ENCODE data around the gene SLC24A3.

The SLC24A3 gene

GRCh38 chr20:19462491-19462890 is 250.0 kb downstream of the SLC24A3 start:
- no peak for DNase-seq (ENCODE audit: low spot score)

GRCh38 chr20:19463597-19463996 is 251.2 kb downstream of the SLC24A3 start:
- no peak for DNase-seq (ENCODE audit: low spot score)

DNA sequence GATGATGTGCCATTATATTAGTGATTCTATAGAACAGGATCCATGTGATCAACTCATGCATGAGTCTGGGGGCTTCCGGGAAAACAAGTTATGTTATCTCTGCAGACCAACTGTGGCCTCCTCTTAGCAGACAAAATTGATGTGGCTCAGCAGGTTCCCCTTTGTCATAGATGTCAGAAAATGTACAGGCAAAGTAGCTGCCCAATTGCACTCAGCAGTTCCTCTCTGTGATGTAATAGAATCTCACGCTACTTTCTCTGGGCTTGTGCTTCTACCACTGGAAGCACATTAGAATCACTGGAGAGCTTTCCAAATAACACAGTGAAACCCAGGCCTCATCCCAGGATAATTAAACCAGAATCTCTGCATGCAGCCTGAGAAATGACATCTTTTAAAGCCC is 253.1 kb downstream of the SLC24A3 start:
- no peak for DNase-seq (ENCODE audit: low spot score)

DNA sequence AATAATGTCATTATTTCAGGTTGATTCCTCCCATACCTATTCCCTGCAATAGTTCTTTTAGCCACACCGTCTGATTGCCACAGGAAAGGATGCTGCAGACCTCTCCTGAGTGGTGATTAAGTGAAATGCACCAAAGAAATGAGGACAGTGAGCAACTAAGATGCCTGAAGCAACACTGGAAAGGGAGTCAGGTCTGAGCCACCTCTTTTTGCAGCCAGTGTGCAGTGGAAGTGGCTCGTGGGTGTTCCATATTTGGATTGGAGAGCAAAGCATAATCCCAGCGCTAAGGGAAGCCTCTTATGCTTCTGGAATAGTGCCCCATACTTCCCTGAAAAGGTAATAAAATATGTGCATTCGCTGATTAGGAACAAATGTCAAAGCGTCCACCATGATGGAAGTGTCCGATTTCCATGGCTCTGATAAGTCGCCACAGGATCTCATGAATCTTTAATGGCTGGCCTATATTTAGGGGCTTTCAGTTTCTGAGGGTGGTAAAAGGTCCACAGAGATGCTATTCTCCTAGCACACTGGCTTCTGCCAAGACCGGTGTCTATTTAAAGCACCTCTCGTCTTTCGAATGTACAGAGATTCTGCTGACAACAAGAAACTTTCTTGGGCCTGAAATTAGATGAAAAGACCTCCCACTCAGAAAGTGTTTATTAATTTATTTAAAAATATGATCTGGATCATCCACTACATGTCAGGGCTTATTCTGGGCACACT is 253.9 kb downstream of the SLC24A3 start:
- DNase-seq (ENCODE audit: low spot score) = no peak

DNA sequence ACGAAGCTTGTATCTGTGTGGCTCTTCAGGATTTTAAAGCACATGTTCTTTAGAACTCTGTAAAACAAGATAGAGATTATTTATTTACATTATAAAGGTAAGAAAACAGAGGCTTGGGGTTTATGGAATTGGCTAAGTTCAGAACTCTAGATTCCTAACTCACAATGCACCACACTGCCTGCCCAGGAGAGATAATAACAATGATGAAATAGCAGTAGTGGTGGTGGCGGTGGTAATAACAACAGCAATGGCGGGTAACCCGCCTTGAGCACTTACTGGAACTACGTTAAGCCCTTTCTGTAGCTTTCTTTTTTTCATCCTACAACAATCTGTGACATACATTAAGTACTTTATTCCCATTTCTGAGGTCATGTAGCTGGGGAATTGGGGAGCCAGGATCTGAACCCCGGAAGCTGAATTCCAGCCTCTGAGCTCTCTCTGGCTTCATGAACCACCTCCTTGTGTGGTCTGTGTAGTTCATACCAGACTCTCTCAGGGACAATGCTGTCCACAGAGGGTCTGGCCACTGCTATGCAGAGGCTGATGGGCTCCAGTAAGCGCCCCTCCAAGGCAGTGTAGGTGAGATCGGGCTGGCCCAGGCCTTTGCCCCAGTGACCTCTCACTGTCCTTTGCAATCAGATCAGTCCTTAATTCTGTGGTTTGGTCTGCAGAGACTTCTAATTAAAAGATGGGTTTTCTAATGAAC is 260.9 kb downstream of the SLC24A3 start:
- DNase-seq (ENCODE audit: low spot score) = no peak

- no peak for DNase-seq (ENCODE audit: low spot score)
Observed at GRCh38 chr20:19473922-19474286, 261.5 kb downstream of the SLC24A3 start.

- no peak for DNase-seq (ENCODE audit: low spot score)
Observed at GRCh38 chr20:19478320-19478895, 266.0 kb downstream of the SLC24A3 start.

GRCh38 chr20:19482726-19483125 is 270.3 kb downstream of the SLC24A3 start:
- DNase-seq (ENCODE audit: low spot score) = no peak

GRCh38 chr20:19483309-19483708 is 270.9 kb downstream of the SLC24A3 start:
- DNase-seq (ENCODE audit: low spot score) = no peak

- DNase-seq (ENCODE audit: low spot score) = no peak
Observed at GRCh38 chr20:19486446-19486845, 274.0 kb downstream of the SLC24A3 start.

DNA sequence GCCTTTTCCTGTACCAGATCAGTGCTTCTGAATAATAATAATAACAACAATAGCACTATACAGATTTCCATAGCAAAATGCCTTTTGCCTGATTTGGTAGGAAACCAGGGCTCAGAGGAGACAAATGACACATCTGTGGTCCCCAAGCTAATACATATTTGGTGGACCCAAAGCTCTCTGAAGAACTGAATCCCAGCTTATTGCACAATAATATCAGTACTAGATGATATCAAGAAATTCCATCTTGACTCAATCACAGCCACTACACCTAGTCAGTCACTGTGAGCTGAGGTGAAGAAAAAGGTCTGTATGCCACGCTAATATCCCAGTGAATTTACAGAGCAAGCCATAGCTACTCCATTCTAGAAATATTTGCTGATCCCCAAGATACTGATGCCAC is 275.0 kb downstream of the SLC24A3 start:
- no peak for DNase-seq (ENCODE audit: low spot score)

- no peak for DNase-seq (ENCODE audit: low spot score)
Observed at GRCh38 chr20:19491241-19491640, 278.8 kb downstream of the SLC24A3 start.

DNA sequence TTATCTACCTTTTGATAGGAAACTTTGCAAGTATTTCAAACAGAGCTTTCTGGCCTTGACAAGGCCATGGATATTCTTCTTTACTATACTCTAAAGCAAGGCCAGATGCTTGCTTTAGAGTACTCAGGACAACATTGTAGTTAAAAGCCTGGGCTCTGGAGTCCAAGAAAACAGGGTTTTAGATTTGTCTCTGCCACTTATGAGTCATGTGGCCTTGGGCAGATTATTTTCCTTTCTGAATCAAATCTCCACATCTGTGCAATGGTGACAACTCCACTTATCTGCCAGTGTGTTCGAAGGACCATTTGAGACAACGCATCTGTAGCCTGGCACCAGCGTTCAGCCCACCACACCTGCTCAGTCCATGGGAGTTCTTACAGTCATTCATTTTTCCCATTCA is 279.7 kb downstream of the SLC24A3 start:
- DNase-seq (ENCODE audit: low spot score) = no peak

DNA sequence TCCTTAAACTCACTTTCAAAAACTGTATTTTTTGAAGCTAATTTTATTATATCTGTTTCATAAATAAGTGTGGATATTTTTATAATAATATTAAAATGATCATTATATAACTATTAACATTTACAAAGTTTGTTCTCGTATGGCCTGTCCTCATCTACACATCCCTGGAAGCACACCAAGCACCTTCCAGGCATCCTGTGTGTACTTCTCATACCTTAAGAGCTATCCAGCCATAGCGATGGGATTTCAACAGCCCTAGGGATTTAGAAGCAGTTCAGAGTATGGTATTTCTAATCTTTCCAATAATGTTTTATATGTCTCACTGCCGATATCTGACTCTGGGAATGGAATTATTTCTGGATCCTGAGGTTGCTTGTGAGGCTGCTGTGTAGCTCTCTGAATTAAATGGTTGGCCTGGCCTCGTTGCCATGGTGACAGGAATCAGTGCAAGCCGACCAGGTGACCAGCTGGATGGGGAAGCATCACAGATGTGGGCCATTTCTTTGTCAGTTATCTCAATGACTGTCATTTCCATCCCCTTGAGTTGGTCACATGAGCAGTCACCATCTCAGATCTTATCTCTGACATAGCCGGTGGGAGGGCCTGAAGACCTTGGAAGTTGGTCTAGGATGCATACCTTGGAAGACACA is 280.4 kb downstream of the SLC24A3 start:
- DNase-seq (ENCODE audit: low spot score) = no peak

DNA sequence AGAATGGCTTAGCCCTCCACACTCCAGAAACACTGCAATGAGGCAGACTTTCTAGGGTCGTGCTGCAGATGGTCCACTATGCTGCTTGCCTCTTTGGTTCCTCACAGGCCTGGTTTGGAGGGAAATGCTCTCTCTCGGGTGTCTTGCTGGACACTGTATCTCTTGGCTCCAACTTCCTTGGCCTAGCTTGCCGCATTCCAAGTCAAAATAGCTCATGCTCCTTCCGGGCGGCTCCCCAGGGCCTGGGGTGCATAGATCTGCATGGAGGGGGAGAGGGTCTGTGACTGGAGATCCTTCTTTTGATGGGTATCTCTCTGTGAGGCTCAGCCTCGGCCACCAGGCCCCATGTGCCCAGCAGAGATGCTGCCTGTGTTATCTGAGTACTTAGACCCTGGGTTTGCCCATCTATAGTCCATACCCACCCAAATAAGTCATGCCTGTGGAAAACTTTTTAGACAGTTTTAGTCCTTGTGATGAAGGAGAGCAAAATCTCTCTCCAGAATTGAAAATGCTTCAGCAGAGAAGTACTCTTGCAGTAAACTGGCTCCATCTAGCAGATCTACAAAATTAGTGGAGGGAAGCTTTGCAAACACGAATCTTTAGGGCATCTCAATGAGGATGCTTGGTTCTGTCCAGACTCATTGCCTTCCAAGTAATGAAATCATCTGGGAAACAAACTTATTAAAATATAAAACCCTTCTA is 281.5 kb downstream of the SLC24A3 start:
- no peak for DNase-seq (ENCODE audit: low spot score)

DNA sequence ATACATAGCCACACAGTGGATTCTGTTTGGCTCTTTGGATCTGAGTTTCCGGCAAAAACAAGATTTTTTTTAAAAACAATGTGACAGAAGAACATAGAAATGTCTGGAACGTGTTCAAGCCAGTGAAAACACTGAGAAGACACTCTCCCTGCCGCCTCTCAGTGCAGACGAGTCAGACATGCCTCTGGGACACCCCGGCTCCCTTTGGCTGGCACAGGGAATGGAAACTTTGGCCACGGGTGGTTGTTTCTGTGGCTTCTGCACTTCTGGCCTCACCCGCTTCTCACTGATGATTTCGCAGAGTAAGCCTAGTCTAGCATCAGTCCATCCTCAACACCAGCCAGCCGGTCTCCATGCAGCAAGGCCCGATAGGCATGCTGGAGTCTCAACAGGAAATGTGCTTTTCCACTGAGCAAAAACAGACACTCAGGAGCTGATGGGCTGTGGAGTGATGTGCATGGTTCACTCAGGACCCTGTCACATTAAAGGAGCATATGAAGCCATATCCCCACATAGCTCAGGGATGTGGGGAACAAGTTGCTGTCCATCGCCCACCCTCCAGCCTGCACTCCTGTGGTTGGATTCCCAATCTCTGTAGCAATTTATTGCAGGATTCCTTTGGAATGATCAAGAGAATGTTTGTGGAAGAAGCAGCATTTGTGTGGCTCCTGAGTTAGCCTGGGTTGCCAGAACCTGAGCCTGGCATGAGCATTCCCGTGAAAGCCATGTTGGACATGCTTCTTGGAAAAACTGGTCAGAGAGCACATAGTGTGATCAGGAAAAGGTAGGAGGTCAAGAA is 283.7 kb downstream of the SLC24A3 start:
- DNase-seq (ENCODE audit: low spot score) = no peak

DNA sequence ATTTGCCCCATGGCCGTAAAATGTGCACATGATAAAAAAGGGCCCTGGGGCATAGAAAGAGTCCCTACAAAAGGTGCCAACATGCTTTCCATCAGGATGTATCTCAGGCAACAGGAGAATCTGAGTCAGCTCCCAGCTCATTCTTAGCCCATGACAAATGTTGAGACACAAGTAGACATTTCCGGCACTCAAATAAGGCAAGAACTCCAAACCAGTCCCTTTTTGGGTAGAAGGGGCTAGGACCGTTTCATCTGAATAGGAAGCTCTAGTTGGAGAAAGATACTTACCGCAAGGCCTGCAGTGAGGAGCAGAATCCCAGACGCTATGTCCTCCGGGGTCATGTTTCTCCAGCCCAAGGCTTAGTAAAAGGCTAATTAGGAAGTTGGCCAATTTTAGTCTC is 284.6 kb downstream of the SLC24A3 start:
- no peak for DNase-seq (ENCODE audit: low spot score)

DNA sequence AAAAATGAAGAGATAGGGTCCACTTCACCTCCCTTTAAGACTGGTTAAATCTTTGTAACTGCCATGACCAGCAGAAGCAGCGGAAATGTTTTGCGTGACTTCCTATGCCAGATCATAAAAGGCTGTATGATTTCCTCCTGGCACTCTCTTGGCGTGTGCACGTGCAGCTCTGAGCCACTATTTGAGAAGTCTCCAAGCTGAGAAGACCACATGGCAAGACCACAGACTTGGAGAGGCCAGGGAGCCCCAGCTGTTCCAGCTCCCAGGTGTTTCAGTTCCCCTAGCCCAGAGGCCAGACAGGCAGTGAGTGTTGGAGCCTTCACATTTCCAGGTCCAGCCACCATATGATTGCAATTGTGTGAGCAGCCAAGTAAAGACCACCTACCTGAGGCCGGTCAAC is 286.3 kb downstream of the SLC24A3 start:
- DNase-seq (ENCODE audit: low spot score) = no peak

- no peak for DNase-seq (ENCODE audit: low spot score)
Observed at GRCh38 chr20:19501476-19502115, 289.2 kb downstream of the SLC24A3 start.

DNA sequence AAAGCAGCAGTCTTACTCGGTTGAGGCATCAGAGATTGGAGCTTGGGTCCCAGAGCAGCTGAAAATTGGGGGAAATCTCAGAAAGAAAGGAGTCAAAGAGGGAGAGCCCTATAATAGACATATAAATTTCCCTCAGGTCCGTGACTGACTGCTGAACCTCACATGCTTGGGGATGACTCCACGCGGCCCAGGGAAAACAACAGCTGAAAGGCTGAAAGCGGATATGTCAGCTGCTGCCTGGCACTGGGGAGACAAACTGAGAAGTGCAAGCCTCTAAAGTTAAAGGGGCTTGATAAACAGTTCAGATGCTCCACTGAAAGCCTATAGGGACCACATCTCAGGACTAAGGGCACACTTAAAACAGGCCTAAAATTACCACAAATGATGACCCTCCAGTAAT is 289.7 kb downstream of the SLC24A3 start:
- no peak for DNase-seq (ENCODE audit: low spot score)

- no peak for DNase-seq (ENCODE audit: low spot score)
Observed at GRCh38 chr20:19504251-19504650, 291.8 kb downstream of the SLC24A3 start.
